ENCODE results near the gene ATXN7L2. TPM values are rescaled to one million over a fixed set of nuclear protein-coding genes. Genes with fewer than 3 reads are reported as not detected.

Gene ATXN7L2
- polyA plus RNA-seq, 3 donors = 1.1 to 3.6 (median 1.7) TPM

DNA sequence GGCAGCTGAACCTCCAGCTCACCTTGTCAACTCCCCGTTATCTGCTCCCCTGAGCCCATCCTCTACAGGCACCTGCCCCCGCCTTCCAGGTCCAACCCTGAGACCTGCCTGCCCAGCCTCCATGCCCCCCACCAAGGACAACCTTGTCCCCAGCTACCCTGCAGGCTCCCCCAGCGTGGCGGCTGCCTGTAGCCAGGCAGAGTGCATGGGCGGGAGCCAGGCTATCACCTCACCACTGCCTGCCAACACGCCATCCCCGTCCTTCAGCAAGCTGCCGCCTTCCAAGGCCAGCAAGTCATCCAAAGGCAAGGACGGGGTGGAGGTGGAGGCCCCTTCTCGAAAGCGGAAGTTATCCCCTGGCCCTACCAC lies 7.2 kb downstream of the ATXN7L2 start:
- Histone ChIP-seq H3K79me2 (ENCODE audit: insufficient read depth, low read length) (peaks cover 21% of the 10 kb centered on the region), H2AFZ (ENCODE audit: insufficient read depth, low read depth, low read length, poor library complexity, severe bottlenecking) (no peak overlapping the region), H3K27me3 (ENCODE audit: control insufficient read depth in 2 of 2, insufficient read depth in 2 of 2, low read length in 2 of 2) (no peaks in the 10 kb centered on the region), H3K4me1 (ENCODE audit: control insufficient read depth in 1 of 2, insufficient read depth in 2 of 2, low read length in 2 of 2) (peaks cover 12 to 19% of the 10 kb centered on the region in 2 donors), H3K4me3 (replicated peaks in 1 of 3; ENCODE audit: low read depth in 2 of 3, low read length in 3 of 3) (no peak overlapping the region), H3K36me3 (replicated peaks in 1 of 2; ENCODE audit: control insufficient read depth in 1 of 2, insufficient read depth in 2 of 2, low read length in 2 of 2) (peaks cover 3 to 10% of the 10 kb centered on the region in 2 donors), H3K27ac (ENCODE audit: low read depth in 1 of 2, low read length in 2 of 2) (no peak overlapping the region), H3K9ac (ENCODE audit: insufficient read depth, low read length, poor library complexity, severe bottlenecking) (no peak overlapping the region), H3K9me3 (replicated peaks in 1 of 2; ENCODE audit: control insufficient read depth in 1 of 2, insufficient read depth in 1 of 2, low read length in 2 of 2) (no peaks in the 10 kb centered on the region), H3K4me2 (replicated peaks; ENCODE audit: extremely low read depth, low read length, poor library complexity, severe bottlenecking) (no peak overlapping the region), H4K20me1 (ENCODE audit: insufficient read depth, low read length) (peaks cover 15% of the 10 kb centered on the region)
- DNase-seq = no peak
- intact Hi-C loops (cut with micrococcal nuclease) = loop anchor here in 1 of 2 donors (2.0 kb wide), 1 partner anchor 42 kb away; no protein-coding TSS in a partner anchor
- H3K4me3 Mint-ChIP-seq = no peak overlapping the region
- TF ChIP-seq, protein P1, sequence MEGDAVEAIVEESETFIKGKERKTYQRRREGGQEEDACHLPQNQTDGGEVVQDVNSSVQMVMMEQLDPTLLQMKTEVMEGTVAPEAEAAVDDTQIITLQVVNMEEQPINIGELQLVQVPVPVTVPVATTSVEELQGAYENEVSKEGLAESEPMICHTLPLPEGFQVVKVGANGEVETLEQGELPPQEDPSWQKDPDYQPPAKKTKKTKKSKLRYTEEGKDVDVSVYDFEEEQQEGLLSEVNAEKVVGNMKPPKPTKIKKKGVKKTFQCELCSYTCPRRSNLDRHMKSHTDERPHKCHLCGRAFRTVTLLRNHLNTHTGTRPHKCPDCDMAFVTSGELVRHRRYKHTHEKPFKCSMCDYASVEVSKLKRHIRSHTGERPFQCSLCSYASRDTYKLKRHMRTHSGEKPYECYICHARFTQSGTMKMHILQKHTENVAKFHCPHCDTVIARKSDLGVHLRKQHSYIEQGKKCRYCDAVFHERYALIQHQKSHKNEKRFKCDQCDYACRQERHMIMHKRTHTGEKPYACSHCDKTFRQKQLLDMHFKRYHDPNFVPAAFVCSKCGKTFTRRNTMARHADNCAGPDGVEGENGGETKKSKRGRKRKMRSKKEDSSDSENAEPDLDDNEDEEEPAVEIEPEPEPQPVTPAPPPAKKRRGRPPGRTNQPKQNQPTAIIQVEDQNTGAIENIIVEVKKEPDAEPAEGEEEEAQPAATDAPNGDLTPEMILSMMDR (IDR thresholded peaks at IDR 0.05) = peak; percentile 65
- H3K4me1 Mint-ChIP-seq = peaks cover 21% of the 10 kb centered on the region
- no peaks in the 10 kb centered on the region for H3K9me3 Mint-ChIP-seq
- H3K27me3 Mint-ChIP-seq (ENCODE audit: low read depth in 3 of 3) = peaks cover 0 to 5% (median 0%) of the 10 kb centered on the region in 3 donors
- 97% methylated on average over 10 of the region's 11 CpGs for WGBS (ENCODE audit: insufficient coverage)
- H3K27ac Mint-ChIP-seq = peak overlapping the region in 1 of 7 donors; percentile 30
- H3K36me3 Mint-ChIP-seq = peaks cover 21 to 24% of the 10 kb centered on the region in 2 donors

DNA sequence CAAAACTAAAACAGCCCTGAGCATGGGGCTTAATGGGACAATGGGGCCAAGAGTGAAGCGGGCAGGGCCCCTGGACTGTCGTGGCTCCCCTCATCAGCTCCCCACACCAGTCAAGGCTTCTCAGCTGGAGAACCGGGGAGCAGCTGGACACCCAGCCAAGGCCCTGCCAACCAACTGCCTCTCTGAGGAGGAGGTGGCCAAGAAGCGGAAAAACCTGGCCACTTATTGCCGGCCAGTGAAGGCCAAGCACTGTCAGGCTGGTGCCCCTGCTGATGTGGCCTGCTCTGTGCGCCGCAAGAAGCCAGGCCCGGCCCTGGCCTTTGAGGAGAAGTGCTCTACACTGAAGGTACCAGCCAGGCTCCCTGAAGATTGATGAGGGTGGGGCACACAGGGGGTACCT lies 7.7 kb downstream of the ATXN7L2 start:
- Mint-ChIP-seq H3K27me3 (ENCODE audit: low read depth in 3 of 3) (peaks cover 0 to 5% (median 0%) of the 10 kb centered on the region in 3 donors), H3K27ac (no peak overlapping the region), H3K9me3 (no peaks in the 10 kb centered on the region), H3K4me3 (peak overlapping the region in 1 of 2 donors; percentile 41), H3K4me1 (peaks cover 22% of the 10 kb centered on the region), H3K36me3 (peaks cover 25 to 26% of the 10 kb centered on the region in 2 donors)
- Histone ChIP-seq H4K20me1 (ENCODE audit: insufficient read depth, low read length) (peaks cover 19% of the 10 kb centered on the region), H2AFZ (ENCODE audit: insufficient read depth, low read depth, low read length, poor library complexity, severe bottlenecking) (no peak overlapping the region), H3K9ac (ENCODE audit: insufficient read depth, low read length, poor library complexity, severe bottlenecking) (no peak overlapping the region), H3K4me1 (ENCODE audit: control insufficient read depth in 1 of 2, insufficient read depth in 2 of 2, low read length in 2 of 2) (peaks cover 12 to 19% of the 10 kb centered on the region in 2 donors), H3K36me3 (replicated peaks in 1 of 2; ENCODE audit: control insufficient read depth in 1 of 2, insufficient read depth in 2 of 2, low read length in 2 of 2) (peaks cover 8 to 14% of the 10 kb centered on the region in 2 donors), H3K27ac (ENCODE audit: low read depth in 1 of 2, low read length in 2 of 2) (no peak overlapping the region), H3K79me2 (ENCODE audit: insufficient read depth, low read length) (peaks cover 25% of the 10 kb centered on the region), H3K9me3 (replicated peaks in 1 of 2; ENCODE audit: control insufficient read depth in 1 of 2, insufficient read depth in 1 of 2, low read length in 2 of 2) (no peaks in the 10 kb centered on the region), H3K27me3 (ENCODE audit: control insufficient read depth in 2 of 2, insufficient read depth in 2 of 2, low read length in 2 of 2) (no peaks in the 10 kb centered on the region), H3K4me3 (replicated peaks in 1 of 3; ENCODE audit: low read depth in 2 of 3, low read length in 3 of 3) (no peak overlapping the region), H3K4me2 (replicated peaks; ENCODE audit: extremely low read depth, low read length, poor library complexity, severe bottlenecking) (no peak overlapping the region)
- no peak for DNase-seq
- 100% methylated on average over 5 of the region's 8 CpGs for WGBS (ENCODE audit: insufficient coverage)
- TF ChIP-seq, protein P1 (IDR thresholded peaks at IDR 0.05) = no peak
- intact Hi-C loops (cut with micrococcal nuclease) = loop anchor here in 1 of 2 donors (2.0 kb wide), 1 partner anchor 41 kb away; no protein-coding TSS in a partner anchor

All from CD14-positive monocyte (primary cell).